Measurements from ENCODE around the gene BARD1.
"Not testable (repeated sequence)": the region's sequence is repeated elsewhere in the genome, so short reads cannot be mapped to it uniquely, and the experiment has no call there.

Gene BARD1

DNA sequence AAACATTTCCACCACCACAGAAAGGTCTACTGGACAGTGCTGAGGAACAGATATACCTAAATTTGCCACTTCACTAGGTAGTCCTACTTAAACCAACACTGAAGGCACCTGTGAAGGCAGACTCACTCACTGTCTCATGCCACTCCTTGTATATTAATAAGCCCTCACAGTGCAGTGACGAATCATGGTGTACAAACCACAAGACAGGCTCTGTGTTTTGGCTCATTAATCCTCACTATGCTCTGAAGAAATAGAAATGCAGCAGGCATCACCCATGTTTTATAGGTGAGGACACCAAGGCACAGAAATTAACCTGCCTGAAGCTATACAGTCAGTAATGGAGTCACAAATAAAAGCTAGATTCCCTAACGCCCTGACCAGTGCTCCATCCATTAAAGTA lies 44.3 kb downstream of the BARD1 start:
- DNase-seq (ENCODE audit: low spot score), result no peak

DNA sequence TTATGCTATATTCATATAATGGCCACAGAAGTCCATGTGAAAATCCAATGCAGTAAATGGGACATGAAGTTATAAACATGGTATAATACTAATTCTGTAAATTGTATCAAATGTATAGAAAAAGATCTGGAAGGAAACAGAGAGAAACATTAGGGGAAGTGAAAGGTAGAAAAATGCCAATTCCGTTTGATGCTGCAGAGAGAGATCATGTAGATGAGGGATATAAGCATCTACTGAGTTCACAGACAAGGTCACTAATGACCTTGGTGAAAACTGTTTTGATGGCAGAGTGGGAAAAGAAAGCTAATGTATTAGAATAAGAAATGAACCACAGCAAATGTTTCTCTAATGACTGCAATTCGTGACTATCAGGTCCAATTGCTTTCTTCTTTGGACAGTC lies 56.0 kb downstream of the BARD1 start:
- DNase-seq (ENCODE audit: low spot score), result no peak

DNA sequence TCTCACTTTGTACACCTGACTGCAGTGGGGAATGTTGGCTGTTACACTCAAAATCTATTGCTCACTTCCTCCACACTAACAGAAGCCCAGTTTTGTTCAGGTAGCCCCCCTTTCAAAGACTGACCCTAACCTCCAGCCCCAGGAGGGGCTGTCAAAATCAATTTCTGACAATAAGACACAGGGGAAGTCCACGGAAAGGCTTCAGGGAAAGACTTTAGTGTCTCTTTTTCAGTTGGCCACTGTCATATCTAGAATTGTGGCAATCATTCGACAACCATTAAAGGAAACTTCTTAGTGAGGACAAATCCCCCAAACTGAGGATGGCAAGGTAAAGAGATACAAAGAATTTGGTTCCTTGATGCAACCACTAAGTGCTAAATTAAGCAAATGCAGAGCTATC lies 59.0 kb downstream of the BARD1 start:
- no peak for DNase-seq (ENCODE audit: low spot score)

GRCh38 chr2:214747992-214748391 lies 61.5 kb downstream of the BARD1 start:
- DNase-seq (ENCODE audit: low spot score), result no peak

DNA sequence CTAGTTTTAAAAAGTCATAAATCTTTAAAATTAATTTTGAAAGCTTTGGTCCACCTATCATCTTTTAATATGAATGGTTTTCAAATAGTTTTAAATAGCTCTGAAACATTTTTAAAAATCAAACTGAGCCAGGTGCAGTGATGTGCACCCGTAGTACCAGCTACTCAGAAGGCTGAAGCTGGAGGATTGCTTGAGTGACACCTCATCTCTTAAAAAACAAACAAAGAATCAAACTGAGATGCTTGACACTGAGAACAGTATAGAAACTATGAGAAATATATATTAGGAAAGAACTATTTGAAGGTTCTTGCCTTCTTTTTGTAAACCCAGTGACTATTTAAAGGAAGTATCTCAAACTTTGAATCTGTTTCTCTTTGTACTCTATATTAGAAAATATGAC lies 67.4 kb downstream of the BARD1 start:
- no peak for DNase-seq (ENCODE audit: low spot score)

GRCh38 chr2:214740867-214741395 lies 68.6 kb downstream of the BARD1 start:
- no peak for DNase-seq (ENCODE audit: low spot score)

DNA sequence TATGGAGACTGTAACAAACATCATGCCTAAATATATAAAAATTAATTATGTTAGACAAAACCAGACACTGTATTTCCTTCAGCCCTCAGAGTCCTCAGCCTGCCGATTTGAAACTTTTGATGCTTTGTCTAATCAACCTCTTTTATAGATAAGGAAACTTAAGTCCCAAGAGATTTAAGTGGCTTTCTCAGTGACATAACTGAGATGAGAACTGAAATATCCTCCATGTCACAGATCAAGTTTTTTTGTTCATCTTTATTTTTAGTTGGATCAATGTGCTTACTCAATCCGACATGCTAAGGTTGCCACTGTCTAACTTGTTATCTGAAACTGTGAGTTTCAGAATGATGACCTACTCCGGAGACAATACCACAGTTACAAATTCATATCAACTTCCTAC lies 72.3 kb downstream of the BARD1 start:
- DNase-seq (ENCODE audit: low spot score), result no peak

GRCh38 chr2:214730800-214731407 lies 78.6 kb downstream of the BARD1 start:
- no peak for DNase-seq (ENCODE audit: low spot score)

DNA sequence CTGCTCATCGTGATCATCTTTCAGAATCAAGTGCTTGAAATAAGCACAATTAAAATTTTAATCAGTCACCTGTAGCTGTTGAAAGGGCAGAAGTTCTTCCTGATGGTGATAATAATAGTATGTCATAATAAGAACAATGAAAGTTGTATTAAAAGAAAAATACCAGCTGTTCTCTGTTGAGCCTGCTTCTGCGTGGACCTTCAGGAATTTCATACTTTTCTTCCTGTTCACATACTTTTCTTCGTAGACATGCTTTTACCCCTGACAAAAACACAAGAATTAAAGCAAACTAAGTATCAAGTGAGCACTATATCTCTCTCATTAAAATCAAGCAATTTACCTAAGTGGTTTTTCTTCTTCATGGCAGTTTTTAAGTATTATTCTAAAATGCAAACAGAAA lies 79.2 kb downstream of the BARD1 start:
- DNase-seq (ENCODE audit: low spot score), result no peak

DNA sequence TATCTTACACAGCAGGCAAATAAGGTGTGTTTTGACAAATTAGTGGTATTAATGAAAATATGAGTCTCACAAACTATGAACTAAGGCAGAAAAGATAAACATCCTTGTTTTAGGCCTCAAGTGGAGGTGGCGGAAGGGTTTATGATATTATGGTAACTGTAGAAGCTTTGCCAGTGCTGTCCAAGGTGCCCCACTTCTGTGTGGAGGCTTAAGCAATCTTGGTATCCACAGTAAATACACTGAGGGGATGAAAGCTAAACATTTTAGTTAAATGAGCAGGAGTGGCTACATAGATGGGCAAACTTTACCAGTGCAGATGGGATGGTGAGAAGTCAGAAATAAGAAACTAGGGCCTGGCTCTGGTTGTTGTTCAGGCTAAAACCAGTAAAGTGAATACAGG lies 84.7 kb downstream of the BARD1 start:
- DNase-seq (ENCODE audit: low spot score), result no peak

- DNase-seq (ENCODE audit: low spot score), result not testable (repeated sequence)
Measured at GRCh38 chr2:214717837-214718236, 91.6 kb downstream of the BARD1 start.

- no peak for DNase-seq (ENCODE audit: low spot score)
Measured at GRCh38 chr2:214716811-214717560, 92.5 kb downstream of the BARD1 start.

DNA sequence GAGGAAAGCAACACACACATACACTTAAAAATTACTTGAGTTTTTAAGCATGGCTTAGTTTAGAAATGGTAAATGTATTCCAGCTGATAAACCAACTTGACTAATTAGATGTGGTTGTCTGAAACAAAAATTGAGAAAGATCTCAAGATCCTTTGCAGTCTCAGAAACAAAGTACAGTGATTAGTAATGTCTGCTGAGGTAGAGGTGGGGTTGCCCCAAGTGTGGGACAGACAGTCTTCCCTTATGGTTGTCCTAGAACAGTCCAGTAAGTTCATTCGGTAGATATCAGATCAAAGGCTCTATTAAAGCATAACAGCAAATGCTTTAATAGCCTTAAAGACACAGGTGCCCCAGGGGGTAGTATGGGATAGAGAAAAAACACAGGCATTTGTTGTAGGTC lies 94.5 kb downstream of the BARD1 start:
- DNase-seq (ENCODE audit: low spot score), result no peak

DNA sequence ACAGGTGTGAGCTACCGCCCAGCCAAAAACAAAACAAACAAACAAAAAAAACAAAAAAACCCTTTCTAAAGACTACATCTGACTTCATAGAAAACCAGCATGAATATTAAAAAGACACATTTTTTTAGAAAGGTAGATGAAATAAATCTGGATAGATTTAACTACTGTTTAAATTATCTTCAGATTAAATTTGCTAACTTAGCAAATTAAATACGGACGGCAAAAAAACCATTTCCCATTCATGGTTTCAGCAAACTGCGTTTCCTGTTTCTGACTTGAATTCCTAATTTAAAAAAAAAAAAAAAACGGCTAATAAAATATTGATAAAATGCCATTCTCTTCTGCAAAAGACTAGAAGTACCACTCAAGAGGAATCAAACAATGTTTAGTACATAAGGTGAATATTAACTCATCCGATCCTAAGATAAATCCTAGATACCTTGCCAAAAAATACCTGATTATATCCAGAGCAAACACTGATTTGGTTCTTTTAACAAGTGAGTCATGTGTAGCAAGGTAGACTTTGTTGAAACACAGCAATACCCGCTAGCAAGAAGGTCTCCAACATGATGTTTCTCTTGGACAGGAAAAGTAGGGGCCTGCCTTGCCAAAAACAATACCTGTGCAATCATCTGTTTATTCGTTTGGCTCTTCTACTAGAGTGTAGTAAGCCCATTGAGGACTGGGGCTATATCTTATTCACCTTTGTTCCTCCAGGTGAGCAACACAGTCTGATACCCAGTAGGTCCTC lies 96.2 kb downstream of the BARD1 start:
- DNase-seq (ENCODE audit: low spot score), result no peak

GRCh38 chr2:214710729-214711128 lies 98.8 kb downstream of the BARD1 start:
- no peak for DNase-seq (ENCODE audit: low spot score)

- no peak for DNase-seq (ENCODE audit: low spot score)
Measured at GRCh38 chr2:214706986-214707385, 102.5 kb downstream of the BARD1 start.

DNA sequence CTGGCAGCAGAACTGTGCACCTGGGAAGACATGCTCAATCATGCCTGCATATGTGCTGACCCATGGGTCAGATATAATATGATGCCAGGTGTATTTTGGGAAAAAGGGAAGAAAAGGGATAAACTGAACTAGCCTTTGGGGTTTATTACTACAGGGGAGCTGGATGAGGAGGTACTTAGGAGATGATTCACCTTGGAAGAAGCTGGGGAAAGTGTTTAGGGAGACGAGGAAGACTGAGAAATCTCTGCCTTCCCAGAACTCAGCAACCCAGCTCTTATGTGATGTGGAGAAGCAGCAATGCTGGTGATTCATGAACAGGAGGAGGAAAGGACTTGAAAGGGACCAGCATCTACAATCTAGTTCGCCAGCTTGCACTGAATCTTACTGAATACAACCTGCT lies 110.2 kb downstream of the BARD1 start:
- DNase-seq (ENCODE audit: low spot score), result no peak

GRCh38 chr2:214696681-214697080 lies 112.8 kb downstream of the BARD1 start:
- DNase-seq (ENCODE audit: low spot score), result no peak

GRCh38 chr2:214695789-214696188 lies 113.7 kb downstream of the BARD1 start:
- DNase-seq (ENCODE audit: low spot score), result no peak

GRCh38 chr2:214683557-214683956 lies 125.9 kb downstream of the BARD1 start:
- DNase-seq (ENCODE audit: low spot score), result peak; percentile 6

DNA sequence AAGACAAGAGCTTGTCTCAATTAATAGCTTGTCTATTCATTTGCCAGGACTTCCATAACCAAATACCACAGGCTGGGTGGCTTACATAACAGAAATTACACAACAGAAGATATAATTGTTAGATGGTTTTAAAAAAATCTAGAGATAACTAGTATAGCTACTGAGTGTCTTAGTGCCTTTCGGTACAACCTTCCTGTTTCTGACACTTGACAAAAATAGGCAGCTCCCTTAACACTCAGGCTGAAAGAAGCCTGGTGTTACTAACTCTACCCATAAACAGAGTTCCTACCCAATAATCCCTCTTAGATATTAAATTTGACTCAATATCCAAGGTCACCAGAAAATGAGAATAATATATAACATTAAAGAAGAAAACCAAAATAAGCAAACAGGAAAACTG lies 129.7 kb downstream of the BARD1 start:
- DNase-seq (ENCODE audit: low spot score), result no peak

DNA sequence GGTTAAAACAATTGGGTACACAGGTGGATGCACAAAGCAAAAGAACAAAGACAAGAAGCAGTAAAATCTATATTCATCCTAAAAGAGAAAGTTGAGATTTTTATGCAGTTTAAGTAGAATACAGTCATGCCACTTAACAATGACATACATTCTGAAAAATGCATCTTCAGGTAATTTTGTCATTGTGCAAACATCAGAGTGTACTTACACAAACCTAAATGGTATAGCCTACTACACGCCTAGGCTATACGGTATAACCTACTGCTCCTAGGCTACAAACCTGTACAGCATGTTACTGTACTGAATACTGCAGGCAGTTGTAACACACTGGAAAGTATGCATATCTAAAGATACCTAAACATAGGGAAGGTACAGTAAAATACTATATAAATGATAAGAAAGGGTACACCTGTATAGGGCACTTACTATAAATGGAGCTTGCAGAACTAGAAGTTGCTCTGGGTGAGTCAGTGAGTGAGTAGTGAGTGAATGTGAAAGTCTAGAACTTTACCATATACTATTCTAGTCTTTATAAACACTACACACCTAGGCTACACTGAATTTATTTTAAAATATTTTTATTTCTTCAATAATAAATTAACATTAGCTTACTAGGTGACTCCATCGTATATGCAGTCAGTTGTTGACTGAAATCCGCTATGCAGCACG lies 132.9 kb downstream of the BARD1 start:
- no peak for DNase-seq (ENCODE audit: low spot score)

Data from CD4-positive, alpha-beta T cell treated with Interleukin-2 at 100 ng/mL for 4 hours (primary cell).